Measurements from ENCODE around the gene NLRP3. TPM values are rescaled to one million over a fixed set of nuclear protein-coding genes. Genes with fewer than 3 reads are reported as not detected.

NLRP3 gene
- polyA plus RNA-seq, 1 of the 3 experiments (the other 2 are of a cell fraction) = 0.87 TPM

- no peak for DNase-seq
- Histone ChIP-seq H2AFZ (ENCODE audit: low read depth) (no peak overlapping the region), H3K79me2 (ENCODE audit: insufficient read depth) (no peaks in the 10 kb centered on the region), H3K4me3 (ENCODE audit: low read depth in 2 of 2, low read length in 1 of 2) (no peak overlapping the region), H4K20me1 (ENCODE audit: insufficient read depth) (no peaks in the 10 kb centered on the region), H3K9ac (no peak overlapping the region), H3K4me1 (ENCODE audit: control insufficient read depth in 1 of 2, insufficient read depth in 2 of 2, low read depth in 1 of 2, low read length in 1 of 2) (no peaks in the 10 kb centered on the region), H3K9me2 (no peaks in the 10 kb centered on the region), H3K27ac (ENCODE audit: low read depth in 2 of 2, low read length in 1 of 2) (no peak overlapping the region), H3K4me2 (no peak overlapping the region), H3K9me3 (no peaks in the 10 kb centered on the region), H3F3A (replicated peaks; ENCODE audit: insufficient read depth) (no peaks in the 10 kb centered on the region), H3K27me3 (ENCODE audit: insufficient read depth) (no peaks in the 10 kb centered on the region), H3K36me3 (replicated peaks in 1 of 2; ENCODE audit: control insufficient read depth in 1 of 2, insufficient read depth in 2 of 2, low read length in 1 of 2) (no peaks in the 10 kb centered on the region)
- ChIA-PET POLR2A (interaction anchor here (0.9 kb wide), 1 partner anchor 9 kb away, joined by 3 read pairs; no protein-coding TSS in a partner anchor), CTCF (interaction anchor here (1.0 kb wide), 1 partner anchor 11 kb away, joined by 5 read pairs; no protein-coding TSS in a partner anchor)
- TF ChIP-seq ZBTB33 (IDR thresholded peaks at IDR 0.05; ENCODE audit: borderline replicate concordance, low read depth) (no peak), EZH2phosphoT487 (IDR thresholded peaks at IDR 0.05; ENCODE audit: borderline replicate concordance, low read depth) (no peak), FOXM1 (IDR thresholded peaks at IDR 0.05; ENCODE audit: low read depth) (no peak), NRF1 (IDR thresholded peaks at IDR 0.05; ENCODE audit: low read depth, low read length) (no peak), RFX5 (IDR thresholded peaks at IDR 0.05; ENCODE audit: low read length) (no peak), GATA2 (CRISPR knock-in tag; IDR thresholded peaks at IDR 0.05) (no peak), RCOR1 (IDR thresholded peaks at IDR 0.05; ENCODE audit: low read length) (no peak), IRF3 (IDR thresholded peaks at IDR 0.05; ENCODE audit: low read depth, low read length) (no peak), CTCF (IDR thresholded peaks at IDR 0.05) (no peak)
- 62% methylated on average over 15 of the region's 20 CpGs for WGBS (ENCODE audit: low lambda C conversion rate)
Measured at GRCh38 chr1:247378334-247379073, 37.5 kb upstream of the NLRP3 start.

- Histone ChIP-seq H3K27ac (ENCODE audit: low read depth in 2 of 2, low read length in 1 of 2) (peak overlapping the region in 1 of 2 experiments; percentile 66; a peak in 2 of 4 replicates), H3K4me2 (peak overlapping the region; percentile 27; the same call in 1 of the 2 replicates), H3K9ac (peak overlapping the region; percentile 16; the same call in 1 of the 2 replicates), H3K36me3 (replicated peaks in 1 of 2; ENCODE audit: control insufficient read depth in 1 of 2, insufficient read depth in 2 of 2, low read length in 1 of 2) (no peaks in the 10 kb centered on the region), H3K4me3 (ENCODE audit: low read depth in 2 of 2, low read length in 1 of 2) (no peak overlapping the region), H3K27me3 (ENCODE audit: insufficient read depth) (no peaks in the 10 kb centered on the region), H3K4me1 (ENCODE audit: control insufficient read depth in 1 of 2, insufficient read depth in 2 of 2, low read depth in 1 of 2, low read length in 1 of 2) (peaks cover 2 to 16% of the 10 kb centered on the region in 2 experiments; a peak in 2 of 4 replicates), H3K9me3 (no peaks in the 10 kb centered on the region), H3F3A (replicated peaks; ENCODE audit: insufficient read depth) (peaks cover 3% of the 10 kb centered on the region), H3K79me2 (ENCODE audit: insufficient read depth) (no peaks in the 10 kb centered on the region), H3K9me2 (no peaks in the 10 kb centered on the region), H2AFZ (ENCODE audit: low read depth) (no peak overlapping the region), H4K20me1 (ENCODE audit: insufficient read depth) (no peaks in the 10 kb centered on the region)
- 20% methylated on average over 4 of the region's 4 CpGs for WGBS (ENCODE audit: low lambda C conversion rate)
- no peak for DNase-seq
- POLR2A ChIA-PET = no interaction called here
- CTCF ChIA-PET = interaction anchor here (0.7 to 2.1 kb wide), 2 partner anchors 13 to 26 kb away, joined by 3 to 9 read pairs; no protein-coding TSS in a partner anchor
- TF ChIP-seq PBX3 (IDR thresholded peaks at IDR 0.05) (peak; percentile 54), IRF3 (IDR thresholded peaks at IDR 0.05; ENCODE audit: low read depth, low read length) (no peak), RCOR1 (IDR thresholded peaks at IDR 0.05; ENCODE audit: low read length) (no peak), YY1 (IDR thresholded peaks at IDR 0.05; ENCODE audit: low read depth) (no peak), TCF12 (IDR thresholded peaks at IDR 0.05) (0 out of 2 replicates have a peak, but pooled peaks have one; percentile 25), USF2 (IDR thresholded peaks at IDR 0.05; ENCODE audit: borderline replicate concordance, low read depth, low read length) (no peak), EP300 (IDR thresholded peaks at IDR 0.05; ENCODE audit: borderline replicate concordance in 1 of 2, low read depth in 1 of 2, low read length in 1 of 2) (no peak)
Measured at GRCh38 chr1:247385283-247385682, 30.7 kb upstream of the NLRP3 start.

Measured in SK-N-SH (cell line).